Activated effector memory CD4-positive, alpha-beta T cell treated with Interleukin-2 at 50 U/mL for 16 hours (primary cell): ENCODE results near the gene PFKFB2.

Source experiments
- DNase-seq: peaks from one replicate; pipeline ENCODE4 v3.0.0-alpha.2; 2020

The PFKFB2 gene

GRCh38 chr1:207069858-207070506 lies 16.9 kb downstream of the PFKFB2 start:
- DNase-seq: no peak

- DNase-seq: no peak
Observed at GRCh38 chr1:207070811-207071210, 17.7 kb downstream of the PFKFB2 start.

GRCh38 chr1:207071426-207071825 lies 18.4 kb downstream of the PFKFB2 start:
- DNase-seq: no peak

- no peak for DNase-seq
Observed at GRCh38 chr1:207072233-207072632, 19.2 kb downstream of the PFKFB2 start.

GRCh38 chr1:207073906-207074820 lies 21.1 kb downstream of the PFKFB2 start:
- no peak for DNase-seq

- DNase-seq: no peak
Observed at GRCh38 chr1:207076181-207076955, 23.3 kb downstream of the PFKFB2 start.

GRCh38 chr1:207077012-207077411 lies 23.9 kb downstream of the PFKFB2 start:
- DNase-seq: no peak

- peak; percentile 20 for DNase-seq
Observed at GRCh38 chr1:207077470-207078377, 24.6 kb downstream of the PFKFB2 start.

GRCh38 chr1:207078578-207079132 lies 25.6 kb downstream of the PFKFB2 start:
- DNase-seq: no peak

GRCh38 chr1:207079706-207080241 lies 26.7 kb downstream of the PFKFB2 start:
- no peak for DNase-seq

GRCh38 chr1:207081088-207081487 lies 28.0 kb downstream of the PFKFB2 start:
- DNase-seq: no peak

- no peak for DNase-seq
Observed at GRCh38 chr1:207081806-207082205, 28.7 kb downstream of the PFKFB2 start.

- no peak for DNase-seq
Observed at GRCh38 chr1:207084232-207084631, 31.2 kb downstream of the PFKFB2 start.

GRCh38 chr1:207084701-207085180 lies 31.7 kb downstream of the PFKFB2 start:
- peak; percentile 15 for DNase-seq

- DNase-seq: no peak
Observed at GRCh38 chr1:207085887-207086286, 32.8 kb downstream of the PFKFB2 start.

- DNase-seq: no peak
Observed at GRCh38 chr1:207088161-207088560, 35.1 kb downstream of the PFKFB2 start.

GRCh38 chr1:207088701-207089626 lies 35.9 kb downstream of the PFKFB2 start, which contains the start of gene C4BPB:
Gene C4BPB, plus strand, starts transcription at chr1:207088860. Its CDS starts 672 bp downstream, at chr1:207089532.
- no peak for DNase-seq

- no peak for DNase-seq
Observed at GRCh38 chr1:207089627-207090355, 36.7 kb downstream of the PFKFB2 start.

GRCh38 chr1:207091200-207091908 lies 38.3 kb downstream of the PFKFB2 start:
- no peak for DNase-seq
